LNCaP clone FGC (cell line): ENCODE measurements around the gene PSMD14.

Experiments
- DNase-seq: peaks from one replicate; pipeline ENCODE4 v3.0.0-alpha.2; 2011; ENCODE audit warnings: low read depth
- H3K4me3 ChIP-seq: 2 replicates; pipeline ENCODE4 v1.5.1; 2011; ENCODE audit warnings: mild to moderate bottlenecking, low read depth, low read length, control low read depth
- TF ChIP-seq, protein P1 (sequence below): IDR thresholded peaks from 2 replicates; pipeline ENCODE4 v1.5.1; 2012; ENCODE audit warnings: mild to moderate bottlenecking; ENCODE audit not compliant: control insufficient read depth, insufficient read depth; ENCODE audit errors: extremely low read depth

Gene PSMD14

GRCh38 chr2:161283926-161284325, 24.3 kb upstream of the PSMD14 start:
- DNase-seq: no peak
- TF ChIP-seq, protein P1, sequence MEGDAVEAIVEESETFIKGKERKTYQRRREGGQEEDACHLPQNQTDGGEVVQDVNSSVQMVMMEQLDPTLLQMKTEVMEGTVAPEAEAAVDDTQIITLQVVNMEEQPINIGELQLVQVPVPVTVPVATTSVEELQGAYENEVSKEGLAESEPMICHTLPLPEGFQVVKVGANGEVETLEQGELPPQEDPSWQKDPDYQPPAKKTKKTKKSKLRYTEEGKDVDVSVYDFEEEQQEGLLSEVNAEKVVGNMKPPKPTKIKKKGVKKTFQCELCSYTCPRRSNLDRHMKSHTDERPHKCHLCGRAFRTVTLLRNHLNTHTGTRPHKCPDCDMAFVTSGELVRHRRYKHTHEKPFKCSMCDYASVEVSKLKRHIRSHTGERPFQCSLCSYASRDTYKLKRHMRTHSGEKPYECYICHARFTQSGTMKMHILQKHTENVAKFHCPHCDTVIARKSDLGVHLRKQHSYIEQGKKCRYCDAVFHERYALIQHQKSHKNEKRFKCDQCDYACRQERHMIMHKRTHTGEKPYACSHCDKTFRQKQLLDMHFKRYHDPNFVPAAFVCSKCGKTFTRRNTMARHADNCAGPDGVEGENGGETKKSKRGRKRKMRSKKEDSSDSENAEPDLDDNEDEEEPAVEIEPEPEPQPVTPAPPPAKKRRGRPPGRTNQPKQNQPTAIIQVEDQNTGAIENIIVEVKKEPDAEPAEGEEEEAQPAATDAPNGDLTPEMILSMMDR: no peak
- no peak overlapping the region for H3K4me3 ChIP-seq

- no peak overlapping the region for H3K4me3 ChIP-seq
Observed at GRCh38 chr2:161303535-161304050, 4.6 kb upstream of the PSMD14 start.

DNA sequence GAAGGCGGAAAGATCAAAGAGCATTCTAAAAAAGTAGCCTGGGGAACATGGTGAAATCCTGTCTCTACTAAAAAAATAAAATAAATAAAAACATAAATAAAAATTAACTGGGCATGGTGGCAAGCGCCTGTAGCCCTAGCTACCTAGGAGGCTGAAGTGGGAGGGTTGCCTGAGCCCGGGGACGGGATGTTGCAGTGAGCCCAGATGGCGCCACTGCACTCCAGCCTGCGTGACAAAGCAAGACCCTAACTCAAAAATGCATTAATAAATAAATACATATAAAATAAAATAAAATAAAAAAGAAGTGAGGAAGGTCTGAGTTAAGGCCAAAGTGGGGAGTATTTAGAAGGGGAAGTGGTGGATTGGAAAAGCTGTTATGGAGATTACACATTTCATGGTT, 1.3 kb upstream of the PSMD14 start:
- DNase-seq: no peak
- TF ChIP-seq, protein P1: 0 out of 2 replicates have a peak, but pooled peaks have one; percentile 25

More at GRCh38 chr2:161303535-161304050, 4.6 kb upstream of the PSMD14 start:
- no peak for DNase-seq
- TF ChIP-seq, protein P1: no peak

DNA sequence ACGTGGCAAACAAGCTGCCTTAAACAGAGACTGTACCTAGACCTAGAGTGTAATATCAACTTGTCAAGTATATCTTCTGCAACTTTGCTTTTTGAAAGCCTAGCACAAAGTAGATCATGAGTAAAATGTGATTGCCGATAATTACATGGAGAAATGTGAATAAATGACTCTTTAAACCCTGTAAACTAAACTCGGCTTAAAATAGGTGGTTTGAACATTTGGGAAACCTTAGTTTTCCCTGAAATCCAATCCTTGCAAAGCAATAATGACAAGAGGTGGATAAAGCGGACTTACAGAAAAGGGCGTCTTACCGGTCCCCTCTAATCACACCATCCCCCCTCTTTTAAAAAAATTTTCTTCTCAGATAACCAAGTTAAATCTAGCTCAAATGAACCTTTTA, 549 bp upstream of the PSMD14 start:
- H3K4me3 ChIP-seq: peak overlapping the region; percentile 83
- TF ChIP-seq, protein P1: no peak
- no peak for DNase-seq

More for the DNA sequence above, 1.3 kb upstream of the PSMD14 start:
- H3K4me3 ChIP-seq: no peak overlapping the region

DNA sequence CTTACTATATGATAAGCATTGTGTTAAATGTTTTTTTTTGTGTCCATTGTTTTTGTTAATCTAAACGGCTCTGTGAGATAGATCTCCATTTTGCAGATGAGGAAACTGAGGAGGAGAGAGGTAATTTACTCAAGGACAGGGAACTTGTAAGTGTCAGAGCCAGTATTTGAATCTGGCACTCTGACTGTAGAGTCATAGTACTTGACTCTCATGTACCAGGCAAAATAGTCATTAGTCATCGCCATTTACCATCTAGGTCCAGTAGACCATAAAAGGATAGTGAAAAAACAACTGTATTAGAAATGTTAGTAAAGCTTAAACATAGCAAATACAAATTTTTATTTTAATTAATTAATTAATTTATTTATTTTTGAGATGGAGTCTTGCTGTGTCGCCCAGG, 4.8 kb downstream of the PSMD14 start:
- no peak overlapping the region for H3K4me3 ChIP-seq
- TF ChIP-seq, protein P1: no peak
- no peak for DNase-seq

- DNase-seq: no peak
- TF ChIP-seq, protein P1: no peak
- H3K4me3 ChIP-seq: no peak overlapping the region
Observed at GRCh38 chr2:161315380-161315779, 7.2 kb downstream of the PSMD14 start.

- TF ChIP-seq, protein P1: no peak
- no peak overlapping the region for H3K4me3 ChIP-seq
- DNase-seq: no peak
Observed at GRCh38 chr2:161316701-161317100, 8.5 kb downstream of the PSMD14 start.
